GM10248 (cell line): ENCODE data around the gene NINL.

ENCODE experiments used
- CTCF ChIA-PET: fragments of 300-600 bp; sonication (Branson Sonifier 250); formaldehyde crosslinking; extraction: SDS; loops from one replicate; lab custom pipeline; 2021; ENCODE audit warnings: antibody characterized with exemption; lab: Yijun Ruan, JAX
- POLR2A ChIA-PET: fragments of 350-650 bp; sonication (Branson Sonifier 250); formaldehyde crosslinking; extraction: SDS; loops from one replicate; lab custom pipeline; 2020; ENCODE audit warnings: antibody characterized with exemption; lab: Yijun Ruan, JAX
- DNase-seq: peaks from one replicate; pipeline ENCODE4 v3.0.0; 2012; ENCODE audit errors: extremely low spot score
- TF ChIP-seq, protein P1 (sequence below): IDR thresholded peaks from 2 replicates; pipeline ENCODE4 v1.5.1; 2012; ENCODE audit warnings: mild to moderate bottlenecking, low read depth; ENCODE audit errors: extremely low read depth, missing control alignments, control extremely low read depth

Gene NINL

GRCh38 chr20:25467441-25467840, 117.9 kb downstream of the NINL start:
- ChIA-PET CTCF (no interaction called here), POLR2A (no interaction called here)
- TF ChIP-seq, protein P1, sequence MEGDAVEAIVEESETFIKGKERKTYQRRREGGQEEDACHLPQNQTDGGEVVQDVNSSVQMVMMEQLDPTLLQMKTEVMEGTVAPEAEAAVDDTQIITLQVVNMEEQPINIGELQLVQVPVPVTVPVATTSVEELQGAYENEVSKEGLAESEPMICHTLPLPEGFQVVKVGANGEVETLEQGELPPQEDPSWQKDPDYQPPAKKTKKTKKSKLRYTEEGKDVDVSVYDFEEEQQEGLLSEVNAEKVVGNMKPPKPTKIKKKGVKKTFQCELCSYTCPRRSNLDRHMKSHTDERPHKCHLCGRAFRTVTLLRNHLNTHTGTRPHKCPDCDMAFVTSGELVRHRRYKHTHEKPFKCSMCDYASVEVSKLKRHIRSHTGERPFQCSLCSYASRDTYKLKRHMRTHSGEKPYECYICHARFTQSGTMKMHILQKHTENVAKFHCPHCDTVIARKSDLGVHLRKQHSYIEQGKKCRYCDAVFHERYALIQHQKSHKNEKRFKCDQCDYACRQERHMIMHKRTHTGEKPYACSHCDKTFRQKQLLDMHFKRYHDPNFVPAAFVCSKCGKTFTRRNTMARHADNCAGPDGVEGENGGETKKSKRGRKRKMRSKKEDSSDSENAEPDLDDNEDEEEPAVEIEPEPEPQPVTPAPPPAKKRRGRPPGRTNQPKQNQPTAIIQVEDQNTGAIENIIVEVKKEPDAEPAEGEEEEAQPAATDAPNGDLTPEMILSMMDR: no peak
- DNase-seq: no peak

DNA sequence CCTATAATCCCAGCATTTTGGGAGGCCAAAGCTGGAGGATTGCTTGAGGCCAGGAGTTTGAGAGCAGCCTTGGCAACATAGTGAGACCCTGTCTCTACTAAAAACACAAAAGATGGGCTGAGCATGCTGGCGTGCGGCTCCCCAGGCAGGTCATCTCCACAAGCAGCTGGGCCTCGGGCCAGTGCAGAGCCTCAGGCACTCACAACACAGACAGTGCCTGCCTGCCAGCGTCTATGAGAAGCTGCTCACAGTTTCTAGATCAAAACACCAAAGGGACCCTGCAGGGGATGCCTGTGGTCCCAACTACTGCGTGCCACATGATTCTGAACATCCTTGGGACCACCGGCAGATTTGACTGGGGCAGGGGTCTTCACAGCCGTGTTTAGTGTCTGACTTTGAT, 118.5 kb downstream of the NINL start:
- no peak for DNase-seq
- ChIA-PET CTCF (no interaction called here), POLR2A (no interaction called here)
- TF ChIP-seq, protein P1: no peak

DNA sequence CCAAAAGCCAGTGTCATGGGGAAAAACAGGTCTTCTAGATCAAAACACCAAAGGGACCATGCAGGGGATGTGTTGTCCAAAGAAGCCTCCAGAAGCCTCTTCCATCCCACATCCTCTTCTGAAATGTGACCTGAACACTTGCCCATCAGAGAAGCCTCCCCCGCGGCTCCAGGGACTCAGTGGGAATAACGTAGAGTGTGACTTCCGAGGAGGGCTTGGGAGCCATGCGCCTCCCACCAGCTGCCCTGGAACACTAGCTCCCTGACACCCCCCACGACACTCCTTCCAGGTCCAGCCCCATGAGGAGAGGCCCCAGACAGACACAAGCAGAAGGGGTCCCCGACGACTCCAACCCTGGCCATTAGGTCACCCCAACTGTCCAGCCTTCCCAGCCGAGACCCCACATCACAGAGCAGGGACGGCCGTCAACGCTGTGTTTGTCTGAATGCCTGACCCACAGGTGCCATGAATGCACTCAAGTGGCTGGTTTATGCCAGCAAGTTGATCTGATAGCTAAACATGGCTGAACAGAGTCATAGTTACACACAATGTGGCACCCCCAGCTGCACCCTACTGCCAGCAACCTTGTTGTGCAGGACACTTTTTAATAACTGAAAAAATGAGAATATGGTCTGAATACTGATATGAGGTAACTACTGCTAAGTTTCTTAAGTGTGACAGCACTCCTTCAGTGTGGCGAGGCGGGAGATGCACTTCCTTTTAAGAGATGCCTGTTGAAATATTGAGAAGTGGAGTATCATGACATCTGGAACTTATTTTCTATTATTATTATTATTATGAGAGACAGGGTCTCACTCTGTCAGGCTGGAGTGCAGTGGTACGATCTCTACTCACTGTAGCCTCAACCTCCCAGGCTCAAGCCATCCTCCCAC, 119.8 kb downstream of the NINL start:
- no peak for DNase-seq
- ChIA-PET POLR2A (no interaction called here), CTCF (no interaction called here)
- TF ChIP-seq, protein P1: no peak

DNA sequence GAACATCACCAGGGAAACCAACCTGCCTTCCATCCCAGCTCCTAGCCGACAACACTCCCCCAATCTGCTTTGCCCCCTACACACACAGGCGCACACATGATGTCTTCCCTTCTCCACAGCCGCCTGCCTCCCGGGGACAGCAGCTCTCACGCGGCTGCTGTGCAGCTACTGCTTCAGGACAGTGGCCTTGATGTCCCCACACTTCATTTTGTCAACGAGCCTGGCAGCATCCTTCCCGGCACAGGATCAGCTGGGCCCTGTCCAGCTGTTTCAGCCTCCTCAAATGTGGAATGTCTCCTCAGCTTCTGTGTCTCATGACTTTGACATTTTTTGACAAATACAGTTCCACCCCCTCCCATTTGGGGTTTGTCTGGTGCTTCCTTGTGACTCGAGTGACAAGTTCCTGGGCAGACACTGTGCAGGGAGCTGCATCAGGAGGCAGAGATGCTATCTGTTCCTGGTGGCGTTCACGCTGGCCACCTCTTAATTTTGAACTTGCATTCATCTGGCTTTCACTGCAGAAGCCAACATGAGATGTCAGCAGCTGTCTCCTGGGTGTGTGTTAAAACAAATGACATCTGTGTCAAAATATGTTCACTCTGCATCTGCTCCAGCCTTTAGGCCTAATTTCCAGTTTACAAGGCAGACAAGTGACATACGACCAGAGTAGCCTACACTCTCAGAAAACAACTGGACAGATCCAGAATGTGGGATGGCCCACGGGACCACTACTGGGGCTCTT, 120.7 kb downstream of the NINL start:
- POLR2A ChIA-PET: no interaction called here
- DNase-seq: no peak
- TF ChIP-seq, protein P1: no peak
- CTCF ChIA-PET: interaction anchor here (0.8 kb wide), 1 partner anchor 14 kb away, joined by 3 read pairs; no protein-coding TSS in a partner anchor

- no peak for DNase-seq
- ChIA-PET CTCF (no interaction called here), POLR2A (no interaction called here)
- TF ChIP-seq, protein P1: no peak
These were observed 123.4 kb downstream of the NINL start for GRCh38 chr20:25461786-25462545.

DNA sequence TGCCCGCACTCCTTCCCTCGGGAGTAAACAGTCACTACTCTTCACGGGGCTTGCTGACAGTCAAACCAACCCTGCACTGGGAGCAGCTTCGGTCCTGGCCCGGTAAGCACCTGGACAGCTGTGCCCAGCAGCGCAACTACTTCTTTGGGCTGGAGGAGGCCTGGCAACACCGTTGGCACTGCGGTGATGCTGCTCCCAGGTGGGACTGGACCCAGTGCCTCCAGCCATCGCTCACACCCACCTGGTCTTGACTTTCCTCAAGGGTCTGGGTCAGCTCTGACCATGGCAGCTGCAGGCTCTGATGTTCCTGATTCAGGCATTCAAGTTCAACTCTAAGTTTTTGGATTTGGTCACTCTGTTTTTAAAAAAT, 124.1 kb downstream of the NINL start:
- no peak for DNase-seq
- TF ChIP-seq, protein P1: no peak
- ChIA-PET POLR2A (no interaction called here), CTCF (no interaction called here)
